Measurements from ENCODE around the gene ZNF521.

The ZNF521 gene

DNA sequence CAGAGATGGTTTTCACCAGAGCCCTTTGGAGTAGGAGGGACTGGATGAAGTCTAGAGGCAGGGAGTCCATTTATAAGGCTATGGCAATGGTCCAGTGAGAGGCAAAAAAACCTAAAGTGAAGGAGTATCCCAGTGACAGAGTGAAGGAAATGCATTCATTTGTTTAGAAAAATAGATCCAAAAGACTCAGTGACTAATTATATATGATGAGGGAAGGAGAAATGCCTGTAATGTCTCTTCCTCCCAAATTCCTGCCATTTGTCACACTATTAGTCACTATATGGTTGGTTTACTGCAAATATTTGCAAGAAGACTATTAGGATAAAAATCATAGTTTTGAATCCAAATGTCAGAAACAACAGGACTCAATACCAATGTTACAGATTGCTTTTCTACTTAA is 104.2 kb downstream of the ZNF521 start:
- DNase-seq = no peak

DNA sequence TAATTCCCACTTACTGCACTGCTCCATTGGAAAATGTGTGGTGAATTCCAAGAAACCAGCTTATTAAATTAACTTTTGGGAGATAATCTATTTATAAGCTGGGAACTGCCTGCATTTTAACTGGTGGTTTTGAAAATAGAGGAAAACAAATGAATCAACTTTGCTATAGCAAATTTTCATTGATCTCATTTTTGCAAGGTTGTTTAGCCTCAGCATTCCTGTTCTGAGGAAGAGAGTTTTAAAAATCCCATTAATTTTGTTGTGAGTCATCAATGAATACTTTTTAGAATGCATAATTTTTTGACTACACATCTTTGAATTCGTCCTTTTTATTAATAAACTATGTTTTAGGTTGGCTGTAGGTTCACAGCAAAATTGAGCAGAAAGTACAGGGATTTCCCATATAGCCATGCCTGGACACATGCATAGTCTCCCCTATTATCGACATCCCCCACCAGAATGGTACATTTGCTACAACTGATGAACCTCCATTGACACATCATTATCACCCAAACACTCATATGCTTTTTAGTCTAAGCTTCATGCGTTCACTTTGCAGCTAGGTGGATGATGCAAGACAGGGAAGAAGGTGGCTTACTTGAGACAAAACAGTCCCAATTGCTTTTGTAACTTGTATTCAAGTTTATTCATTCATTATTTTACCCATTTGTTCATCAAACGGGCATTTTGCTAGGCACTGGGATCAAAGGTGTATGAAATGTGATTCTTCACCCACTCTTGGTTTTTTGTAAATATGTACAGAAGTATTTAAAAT is 106.9 kb downstream of the ZNF521 start:
- no peak for DNase-seq

DNA sequence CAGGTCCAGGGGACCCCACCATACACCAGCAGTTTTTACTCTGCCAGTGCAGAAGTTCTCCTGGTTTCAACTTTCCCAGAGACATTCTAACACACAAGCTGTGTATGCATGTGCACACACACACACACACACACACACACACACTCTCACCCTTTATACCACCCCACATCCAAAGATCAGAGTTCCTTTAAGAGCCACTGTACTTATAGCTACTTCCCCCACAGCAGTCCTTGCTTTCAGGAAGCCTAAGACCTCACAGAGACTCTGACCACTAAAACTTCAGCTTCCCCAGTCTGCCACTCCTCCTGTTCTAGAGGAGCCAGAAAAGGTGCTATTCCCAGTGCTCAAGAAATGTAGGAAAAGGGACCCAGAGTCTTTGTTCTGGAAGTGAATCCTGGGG is 107.8 kb downstream of the ZNF521 start:
- no peak for DNase-seq

DNA sequence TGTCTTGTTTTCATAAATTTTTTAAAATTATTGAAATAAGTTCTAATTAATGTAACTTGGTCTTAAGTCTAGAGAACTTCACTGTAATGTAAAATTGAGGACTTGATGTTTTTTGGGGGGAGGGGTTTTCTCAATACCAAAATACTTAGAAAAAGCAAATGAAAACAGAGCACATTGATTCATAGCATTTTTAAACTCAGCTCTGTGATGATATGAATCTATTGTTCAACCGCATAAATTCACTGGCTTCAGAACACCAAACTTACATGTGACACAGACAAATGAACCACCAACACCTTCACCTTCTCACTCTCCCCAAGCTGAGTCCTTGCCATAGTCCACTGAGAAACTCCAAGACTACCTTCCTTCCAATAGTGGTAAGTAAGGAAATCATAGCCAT is 108.2 kb downstream of the ZNF521 start:
- DNase-seq = no peak

DNA sequence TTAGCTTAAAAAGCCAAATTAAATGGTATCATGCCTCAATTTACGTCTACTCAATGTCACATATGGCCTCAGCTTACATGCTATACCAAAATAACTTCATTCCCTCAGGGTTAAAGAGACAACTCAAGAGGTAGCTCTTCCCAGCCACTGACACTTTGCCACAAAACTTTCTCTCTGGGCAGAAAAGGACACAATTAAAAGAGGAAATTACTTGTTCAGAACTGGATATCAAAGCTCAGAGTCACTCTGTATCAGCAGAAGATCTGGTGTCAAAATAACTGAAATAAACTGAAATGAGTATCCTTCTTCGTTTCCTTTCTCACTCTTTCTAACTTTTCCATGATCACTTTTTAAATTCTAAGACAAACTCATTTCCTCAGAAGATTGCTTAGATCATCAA is 108.7 kb downstream of the ZNF521 start:
- no peak for DNase-seq

DNA sequence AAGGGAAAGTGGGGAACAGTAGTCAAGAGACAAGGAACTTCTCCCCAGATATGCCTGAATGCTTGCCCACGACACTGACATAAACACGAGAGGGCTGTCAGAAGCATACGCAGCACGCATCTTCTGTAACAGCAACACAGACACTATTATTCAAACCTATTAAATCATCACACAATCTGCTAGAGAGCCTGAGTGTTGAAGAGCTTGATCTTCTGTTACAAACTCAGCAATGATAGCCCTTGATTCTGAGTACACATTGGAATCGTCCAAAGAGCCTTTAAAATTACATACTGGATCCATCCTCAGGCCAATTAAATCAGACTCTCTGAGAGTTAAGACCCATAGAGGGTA is 111.6 kb downstream of the ZNF521 start:
- no peak for DNase-seq

DNA sequence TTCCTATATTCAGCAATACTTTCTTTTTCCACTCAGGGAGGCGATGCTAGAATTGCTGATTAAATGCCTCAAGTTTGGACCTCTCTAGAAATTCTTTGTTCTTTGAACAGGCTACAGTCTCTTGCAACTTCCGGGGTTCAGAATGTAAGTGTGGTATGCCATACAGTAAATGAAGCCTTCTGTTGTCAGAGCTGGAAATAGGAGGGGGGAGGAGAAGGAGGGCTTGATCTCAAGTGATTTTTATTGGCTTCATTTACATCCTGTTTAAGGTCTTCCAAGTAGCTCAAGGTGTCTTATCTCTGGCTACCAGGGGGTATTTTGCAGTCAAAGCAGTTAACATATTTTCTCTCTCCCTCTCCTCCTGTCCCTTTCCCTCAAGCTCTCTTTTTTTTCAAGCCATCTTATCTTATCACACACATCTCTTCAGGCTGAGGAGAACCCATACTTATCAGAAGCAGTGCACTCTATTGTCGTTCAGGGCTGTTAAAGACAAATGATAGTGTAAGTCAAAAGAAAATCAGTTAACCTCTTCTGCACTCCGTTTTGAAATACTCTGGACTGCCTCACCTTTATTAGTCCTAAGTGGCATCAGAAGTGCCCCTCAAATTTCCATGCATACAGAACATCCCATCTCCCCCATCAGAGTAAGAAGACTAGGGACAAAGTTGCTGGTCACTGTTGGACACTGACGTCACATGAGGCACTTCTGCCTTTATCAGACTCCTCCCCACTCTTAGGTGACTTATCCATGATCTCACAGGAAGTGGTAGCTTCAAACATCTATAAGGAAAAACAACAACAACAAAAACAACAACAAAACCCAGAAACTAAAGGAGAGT is 112.2 kb downstream of the ZNF521 start:
- no peak for DNase-seq

DNA sequence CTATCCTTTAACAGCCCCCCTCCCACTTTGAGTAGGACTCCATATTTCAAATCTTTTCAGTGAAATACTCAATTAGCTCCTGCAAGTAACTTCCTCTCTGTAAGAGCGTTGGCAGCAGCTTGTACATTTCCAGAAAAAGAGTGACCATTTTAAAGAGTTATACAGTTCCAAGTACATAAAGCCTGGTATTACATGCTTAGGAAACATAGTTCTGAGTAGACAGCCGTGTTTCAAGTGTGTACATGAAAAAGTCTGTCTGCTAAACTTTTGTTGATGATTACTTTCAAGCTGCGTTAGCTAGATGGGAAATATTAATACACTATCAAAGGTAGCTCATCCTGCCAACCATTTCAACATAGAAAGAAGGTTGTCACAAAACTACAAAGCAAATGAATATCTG is 112.8 kb downstream of the ZNF521 start:
- no peak for DNase-seq

DNA sequence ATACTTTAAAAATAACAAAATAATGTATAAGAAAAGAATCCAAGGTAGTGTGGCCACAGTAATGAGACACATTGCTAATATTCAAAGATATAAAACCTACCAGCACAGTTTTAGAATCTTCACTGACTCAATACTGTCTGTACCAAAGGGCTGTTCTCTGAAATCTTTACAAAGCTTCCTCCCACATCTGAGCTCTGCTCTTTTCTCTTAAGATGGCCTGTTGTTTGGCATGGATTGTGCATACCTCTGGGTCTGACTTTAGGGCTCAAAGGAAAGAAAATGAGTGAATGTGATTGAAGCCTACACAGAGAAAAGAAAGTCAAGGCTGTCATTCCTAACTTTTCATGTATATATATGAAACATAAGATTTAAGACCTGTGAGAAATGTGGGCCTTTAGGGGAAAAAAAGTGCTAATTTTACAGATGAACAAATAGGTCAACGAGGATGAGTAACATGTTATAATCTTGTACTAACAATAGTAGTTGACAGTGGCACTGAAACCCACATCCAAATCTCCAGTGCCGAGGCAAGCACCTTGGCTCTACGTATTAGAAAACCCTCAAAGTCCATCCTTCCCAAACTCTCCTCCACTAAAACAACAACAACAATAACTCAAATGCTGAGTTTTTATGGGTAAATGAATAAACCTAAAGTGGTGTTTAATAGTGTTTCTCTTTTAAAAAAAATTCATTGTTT is 114.2 kb downstream of the ZNF521 start:
- DNase-seq = no peak

DNA sequence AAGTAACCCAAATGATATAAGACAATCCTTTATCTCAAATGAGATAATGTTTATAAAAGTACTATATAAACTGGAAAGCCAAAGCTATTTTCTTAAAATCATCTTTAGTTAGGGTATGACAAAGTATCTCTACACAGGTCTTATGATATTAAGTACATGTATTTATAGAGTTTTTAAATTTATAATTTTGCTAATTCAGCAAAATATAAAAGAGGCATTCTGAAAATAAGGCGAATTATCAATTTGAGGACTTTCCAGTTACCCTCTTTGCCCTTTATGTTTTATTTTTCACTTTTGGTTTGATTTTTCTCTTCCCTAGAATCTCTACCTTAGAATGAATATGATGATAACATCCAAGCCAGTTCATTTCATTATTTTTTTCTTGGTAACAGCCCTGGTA is 115.2 kb downstream of the ZNF521 start:
- DNase-seq = no peak

DNA sequence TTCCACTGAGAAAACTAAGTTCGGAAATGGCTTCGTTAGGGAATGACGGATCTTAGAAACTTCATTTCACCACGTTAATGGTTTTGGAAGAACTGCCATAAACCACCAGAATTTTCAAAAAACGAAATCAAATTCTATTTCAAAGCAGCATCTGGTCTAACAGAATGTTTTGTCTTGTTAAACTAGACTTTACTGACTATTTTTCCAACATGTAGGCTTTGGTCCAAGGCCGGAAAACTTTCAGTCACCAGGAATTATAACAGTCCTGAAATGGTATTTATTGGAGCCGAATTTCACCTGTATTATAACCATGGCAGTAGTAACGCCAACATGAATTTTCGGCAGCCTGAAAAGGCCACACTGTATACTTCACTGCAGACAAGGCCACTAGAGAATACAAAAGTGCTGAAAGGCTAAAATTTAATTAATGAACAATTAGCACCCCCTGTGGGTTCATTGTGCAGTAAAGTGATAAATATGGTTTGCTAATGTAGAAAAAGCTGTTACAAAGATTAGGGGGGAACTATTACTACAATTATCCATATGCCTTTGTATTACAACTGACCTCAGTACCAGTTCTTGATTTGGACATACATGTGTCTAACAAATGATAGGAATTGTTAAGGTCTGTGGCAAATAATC is 116.4 kb downstream of the ZNF521 start:
- DNase-seq = no peak

DNA sequence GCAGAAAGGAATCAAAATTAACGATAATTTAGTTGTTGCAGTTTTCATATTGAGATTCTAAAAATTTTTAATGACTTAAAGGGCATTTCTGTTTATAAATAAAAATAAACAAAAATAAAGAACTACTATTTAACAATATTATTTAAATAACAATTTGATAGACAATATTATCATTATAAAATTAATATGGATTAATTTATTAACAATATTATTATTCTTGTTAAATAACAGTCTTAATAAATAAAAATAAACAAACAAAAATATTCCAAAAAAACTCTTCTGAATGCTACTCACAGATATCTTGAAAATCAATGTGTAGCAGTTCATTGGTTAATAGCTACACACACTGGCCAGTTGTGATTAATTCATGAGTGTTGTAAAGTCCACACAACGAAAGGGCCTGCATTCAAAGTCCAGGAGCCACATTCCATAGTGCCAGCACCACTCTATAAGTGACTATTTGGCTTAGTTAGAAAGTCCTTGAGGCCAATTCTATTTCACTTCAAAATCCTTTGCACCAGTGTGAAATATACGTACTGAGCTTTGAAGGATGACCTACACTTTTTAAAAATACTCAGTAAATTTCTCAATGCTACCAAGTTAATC is 117.1 kb downstream of the ZNF521 start:
- no peak for DNase-seq

DNA sequence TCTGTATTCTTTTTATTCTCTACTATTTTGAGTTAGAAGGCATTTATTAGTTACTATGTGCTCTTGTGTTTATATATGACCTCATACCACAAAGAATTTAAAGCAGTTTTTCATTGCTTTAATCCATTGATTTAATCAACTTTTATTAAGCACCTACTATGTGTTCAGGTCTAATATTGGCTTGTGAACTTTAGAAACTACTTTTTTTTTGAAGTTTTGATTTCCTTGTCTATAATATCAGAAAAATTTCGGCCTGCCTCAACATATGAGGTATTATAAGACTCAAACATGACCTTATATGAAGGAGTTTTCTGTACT is 117.7 kb downstream of the ZNF521 start:
- no peak for DNase-seq

DNA sequence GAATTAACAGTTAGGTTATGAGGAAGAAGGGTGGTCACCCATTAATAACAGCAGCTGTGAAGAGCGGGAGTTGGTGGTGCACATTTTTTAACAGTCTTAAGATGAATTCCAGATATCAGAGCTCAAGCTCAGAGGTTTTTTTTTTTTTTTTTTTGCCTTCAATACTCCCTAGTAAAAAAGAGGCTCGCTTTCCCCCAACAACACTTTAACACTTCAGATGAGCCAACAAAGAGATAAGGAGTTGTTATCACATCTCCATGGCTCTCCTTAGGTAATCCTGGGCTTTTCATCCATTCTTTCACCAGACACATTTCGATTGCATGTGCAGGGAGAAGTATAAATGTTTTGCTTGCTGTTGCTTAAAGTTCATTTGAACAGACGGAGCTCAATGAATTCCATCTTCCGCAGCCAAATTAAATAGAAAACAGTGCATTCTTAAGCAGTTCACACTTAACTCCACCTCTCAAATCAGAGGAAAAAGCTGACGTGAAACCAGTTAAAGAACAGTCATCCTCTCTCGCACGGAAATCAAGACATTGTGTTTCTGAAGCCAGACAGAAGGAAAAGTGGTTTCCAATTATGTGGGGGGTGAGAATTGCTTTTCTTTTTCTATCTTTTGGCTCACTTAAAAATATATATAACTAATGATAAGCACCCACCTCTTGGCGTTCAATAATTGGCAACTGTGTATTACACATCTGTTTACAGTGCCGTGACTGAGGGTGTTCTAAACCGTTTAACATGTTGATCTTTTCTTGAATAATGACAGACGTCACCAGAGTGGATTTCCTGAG is 118.2 kb downstream of the ZNF521 start:
- DNase-seq = no peak

DNA sequence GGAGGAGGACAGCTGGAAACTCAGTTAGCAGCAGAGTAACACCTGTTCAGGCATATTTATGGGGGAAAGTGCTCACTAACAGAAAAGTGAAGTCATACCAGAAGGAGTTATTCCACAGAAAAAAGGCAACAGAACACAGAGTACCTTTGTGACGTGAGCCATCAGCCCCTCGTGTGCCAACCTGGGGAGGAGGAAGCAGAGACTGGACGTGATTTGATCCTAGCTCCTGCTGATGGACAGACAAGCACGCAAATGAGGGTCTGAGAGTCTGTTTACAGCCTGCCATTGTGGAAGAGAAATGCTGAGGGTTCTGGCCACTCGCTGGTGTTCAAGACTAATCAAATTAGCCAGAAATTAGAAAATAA is 120.7 kb downstream of the ZNF521 start:
- no peak for DNase-seq

DNA sequence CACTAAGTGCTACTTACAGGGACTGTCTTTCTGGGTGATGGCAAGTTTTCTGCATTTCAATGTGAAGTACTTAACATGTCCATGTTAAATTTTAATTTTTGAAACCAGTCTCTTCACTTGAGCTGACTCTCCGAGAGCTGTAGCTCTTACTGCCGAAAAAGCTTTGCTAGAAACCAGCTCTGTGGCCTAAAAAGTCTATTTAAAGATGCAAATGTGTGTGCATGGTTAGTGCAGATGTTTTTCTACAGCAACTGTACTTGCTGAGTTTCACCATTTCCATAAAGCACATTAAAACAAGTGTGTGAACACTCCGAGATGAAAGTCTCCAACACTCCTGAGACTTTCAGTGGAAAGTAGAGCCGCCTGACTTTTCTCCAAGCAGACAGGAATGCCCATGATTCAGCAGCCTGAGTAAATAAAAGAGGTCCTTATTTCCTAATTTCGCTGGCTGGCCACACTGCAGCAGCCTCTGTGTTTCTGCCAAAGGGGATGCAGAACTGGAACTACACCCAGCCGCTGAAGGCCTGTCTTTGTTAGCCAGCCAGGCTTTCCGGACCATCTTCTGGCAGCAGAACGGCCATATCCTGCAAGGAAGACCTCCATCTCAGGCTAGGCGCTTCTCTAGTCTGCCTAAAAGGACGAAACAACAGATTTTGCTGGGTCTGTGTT is 121.2 kb downstream of the ZNF521 start:
- DNase-seq = no peak

DNA sequence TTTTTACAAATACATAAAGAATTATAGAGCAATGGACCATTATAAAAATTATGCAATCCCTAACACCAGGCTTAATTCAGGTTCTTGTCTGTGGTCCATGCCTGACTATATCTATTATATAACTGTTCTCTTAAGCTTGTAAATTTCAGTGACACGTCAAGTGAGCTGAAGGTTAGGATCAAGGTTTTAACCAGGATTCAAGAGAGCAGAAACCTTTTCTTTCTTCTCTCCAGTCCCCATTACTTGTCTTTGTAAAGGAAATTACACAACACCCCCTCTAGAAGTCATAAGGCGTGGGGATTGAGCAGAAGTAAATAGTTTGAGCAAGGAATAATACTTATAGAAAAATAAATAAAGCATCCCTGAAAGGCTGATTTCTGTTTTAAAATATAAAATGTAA is 122.0 kb downstream of the ZNF521 start:
- DNase-seq = no peak

DNA sequence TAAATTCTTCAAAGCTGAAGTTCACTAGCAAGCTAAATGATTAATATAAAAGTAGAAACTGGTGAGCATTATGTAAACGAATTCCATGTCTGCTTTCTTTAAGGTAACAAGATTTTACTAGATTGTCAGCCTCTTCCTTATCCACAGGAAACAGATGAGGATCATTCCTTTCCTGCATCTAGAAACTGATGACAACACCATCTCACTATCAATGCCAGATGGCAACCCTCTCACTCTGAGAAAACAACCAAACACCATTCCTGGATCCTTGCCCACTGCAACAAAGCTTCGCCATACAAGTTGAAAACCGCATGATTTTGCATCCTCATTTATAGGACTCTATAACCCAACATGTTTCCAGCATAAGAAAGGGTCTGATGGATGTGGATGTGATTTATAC is 122.9 kb downstream of the ZNF521 start:
- no peak for DNase-seq

DNA sequence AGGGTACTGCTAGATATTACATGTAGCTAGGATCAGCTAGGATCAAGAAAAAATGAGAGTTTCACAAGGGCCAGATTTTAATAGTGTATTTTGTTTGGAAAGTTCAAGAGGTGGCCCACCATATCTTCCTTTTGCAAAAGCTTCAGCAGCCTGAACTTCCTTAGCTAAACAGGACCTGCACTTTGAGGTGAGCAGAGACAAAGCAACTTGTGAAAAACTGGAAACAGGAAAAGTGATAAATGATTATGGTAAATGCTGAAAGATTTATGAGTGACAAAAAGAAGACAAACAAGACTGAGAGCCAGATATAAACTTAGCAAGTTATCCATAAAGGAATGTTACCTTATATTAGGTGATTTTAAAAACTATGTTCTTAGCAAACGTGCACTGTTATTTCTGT is 123.6 kb downstream of the ZNF521 start:
- DNase-seq = no peak

DNA sequence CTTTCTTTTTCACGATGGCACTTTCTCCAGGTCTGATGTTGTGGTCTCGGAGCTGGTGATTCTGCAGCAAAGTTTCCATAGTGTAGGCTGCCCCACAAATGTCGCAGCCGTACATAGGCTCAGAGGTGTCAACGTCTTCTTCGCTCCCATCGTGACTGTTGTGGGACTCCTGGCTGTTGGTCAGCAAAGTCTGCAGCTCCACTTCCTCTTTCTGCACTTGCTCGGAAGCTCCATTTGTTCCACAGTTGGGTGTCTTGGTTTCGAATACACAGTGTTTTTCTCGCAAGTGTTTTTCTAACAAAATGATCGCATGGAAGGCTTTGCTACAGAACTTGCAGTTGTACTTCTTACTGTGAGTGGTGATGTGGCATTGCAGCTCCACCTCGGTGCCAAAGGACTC is 126.8 kb downstream of the ZNF521 start:
- no peak for DNase-seq
